GM11168 (cell line): ENCODE data around the gene PLA2G2C.

Experiments used
- in situ Hi-C: fragments of 300-500 bp; cut with MboI; formaldehyde crosslinking; loops from one replicate; pipeline ENCODE4 v1.12.0; 2022; ENCODE audit warnings: low sequenced_read_pairs; ENCODE audit not compliant: unreplicated experiment

The PLA2G2C gene

GRCh38 chr1:20114021-20114648 is 72.2 kb downstream of the PLA2G2C start:
- in situ Hi-C loops, result loop anchor here (5.0 kb wide), 1 partner anchor 38 kb away; no protein-coding TSS in a partner anchor
